SU-DHL-6 (cell line): ENCODE data around the gene FOXK1.

ENCODE experiments used
- H2AFZ ChIP-seq: fragments of 200-600 bp; sonication (generic); 2 replicates; pipeline ENCODE4 v1.6.1; 2014; ENCODE audit warnings: low read depth, mild to moderate bottlenecking, moderate library complexity, mixed read lengths, antibody characterized with exemption, low read length; ENCODE audit not compliant: severe bottlenecking
- H3F3A ChIP-seq: fragments of 200-600 bp; shearing (Covaris generic); 2 replicates; pipeline ENCODE4 v1.6.0; 2016; ENCODE audit warnings: antibody characterized with exemption, mild to moderate bottlenecking; ENCODE audit not compliant: insufficient read depth
- H3K27ac ChIP-seq: fragments of 200-600 bp; sonication (generic); 2 replicates; pipeline ENCODE4 v1.5.1; 2016; ENCODE audit warnings: low read depth, mild to moderate bottlenecking, low read length, moderate library complexity, mixed read lengths
- H3K27me3 ChIP-seq: fragments of 200-600 bp; sonication (generic), shearing (Covaris generic); 2 replicates; pipeline ENCODE4 v1.6.0; 2014; ENCODE audit warnings: mild to moderate bottlenecking, low read length
- H3K36me3 ChIP-seq: fragments of 200-600 bp; sonication (generic); 2 replicates; pipeline ENCODE4 v1.6.1; 2014; ENCODE audit warnings: mild to moderate bottlenecking, low read length, mixed read lengths
- H3K4me2 ChIP-seq: fragments of 300-600, 200-600 bp; shearing (Covaris generic), sonication (generic); 2 replicates; pipeline ENCODE4 v1.6.0; 2014; ENCODE audit warnings: low read length, low read depth, mild to moderate bottlenecking; ENCODE audit not compliant: poor library complexity, severe bottlenecking
- H3K4me3 ChIP-seq: fragments of 200-600 bp; sonication (generic); 2 replicates; pipeline ENCODE4 v1.5.1; 2014; ENCODE audit warnings: antibody characterized with exemption, low read length, mild to moderate bottlenecking, mixed read lengths; ENCODE audit not compliant: insufficient read depth, poor library complexity, severe bottlenecking
- H3K79me2 ChIP-seq: fragments of 200-600 bp; sonication (generic); 2 replicates; pipeline ENCODE4 v1.6.1; 2014; ENCODE audit warnings: mild to moderate bottlenecking, low read length, moderate library complexity; ENCODE audit not compliant: insufficient read depth
- H3K9ac ChIP-seq: fragments of 200-600 bp; sonication (generic); 2 replicates; pipeline ENCODE4 v1.7.0; 2014; ENCODE audit warnings: mild to moderate bottlenecking, low read length
- H3K9me2 ChIP-seq: fragments of 200-600 bp; sonication (generic); replicated peaks from 2 replicates; pipeline ENCODE4 v1.6.1; 2014; ENCODE audit warnings: low read length; ENCODE audit not compliant: insufficient read depth
- H3K9me3 ChIP-seq: fragments of 200-600 bp; sonication (generic); 2 replicates; pipeline ENCODE4 v1.6.1; 2014; ENCODE audit warnings: low read length, mixed read lengths; ENCODE audit not compliant: insufficient read depth
- H4K20me1 ChIP-seq: fragments of 200-600 bp; sonication (generic); 2 replicates; pipeline ENCODE4 v1.6.1; 2014; ENCODE audit warnings: low read depth, mild to moderate bottlenecking, antibody characterized with exemption, low read length, moderate library complexity, mixed read lengths
- EZH2phosphoT487 ChIP-seq: fragments of 200-600 bp; sonication (generic), shearing (Covaris generic); conservative IDR thresholded peaks from 2 replicates; pipeline ENCODE4 v1.6.1; 2018; ENCODE audit warnings: mild to moderate bottlenecking, antibody characterized with exemption, low read length, moderate library complexity, mixed read lengths
- TF ChIP-seq, protein P1 (sequence below): fragments of 200-600 bp; sonication (generic); IDR thresholded peaks from one replicate; pipeline ENCODE4 v1.5.1; 2017; ENCODE audit warnings: antibody characterized with exemption, mild to moderate bottlenecking, low read length, moderate library complexity; ENCODE audit not compliant: insufficient read depth, poor library complexity, severe bottlenecking

FOXK1 gene

DNA sequence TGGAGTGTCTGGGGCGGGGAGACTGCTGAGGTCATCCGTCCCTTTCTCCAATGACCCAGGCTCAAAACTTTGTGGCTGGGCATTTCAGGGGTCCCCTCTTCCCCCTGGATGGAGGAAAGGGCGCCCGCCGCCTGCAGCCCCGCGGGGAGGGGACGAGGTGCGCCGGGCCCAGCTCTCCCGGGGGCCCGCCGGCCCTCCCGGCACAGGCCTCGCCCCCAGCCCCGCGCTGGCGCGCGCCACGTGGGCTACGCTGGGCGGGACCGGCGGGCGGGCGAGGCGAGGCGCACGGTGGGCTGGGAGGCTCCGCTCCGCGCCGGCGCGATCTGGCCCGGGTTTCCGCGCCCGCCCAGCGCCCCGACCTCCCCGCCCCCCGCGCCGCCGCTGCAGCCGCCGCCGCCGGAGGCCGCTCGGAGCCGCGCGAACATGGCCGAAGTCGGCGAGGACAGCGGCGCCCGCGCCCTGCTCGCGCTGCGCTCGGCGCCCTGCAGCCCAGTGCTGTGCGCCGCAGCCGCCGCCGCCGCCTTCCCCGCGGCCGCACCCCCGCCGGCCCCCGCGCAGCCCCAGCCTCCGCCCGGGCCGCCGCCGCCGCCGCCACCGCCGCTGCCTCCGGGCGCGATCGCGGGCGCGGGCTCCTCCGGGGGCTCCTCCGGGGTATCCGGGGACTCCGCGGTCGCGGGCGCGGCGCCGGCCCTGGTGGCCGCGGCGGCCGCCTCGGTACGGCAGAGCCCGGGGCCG is at the start of gene FOXK1:
Gene FOXK1, plus strand, starts transcription at position 410 of the 735 bp plus-strand sequence. Its CDS starts 14 bp downstream, at position 424.
- no peaks in the 10 kb centered on the region for H3K9me3 ChIP-seq
- peaks cover 46% of the 10 kb centered on the region for H3K79me2 ChIP-seq
- H3K4me3 ChIP-seq = peak within 1 kb of the TSS; percentile 66
- H3F3A ChIP-seq = peaks cover 12% of the 10 kb centered on the region; the same call in 1 of the 2 replicates
- peak within 1 kb of the TSS; percentile 39 for H3K27ac ChIP-seq
- H4K20me1 ChIP-seq = no peaks in the 10 kb centered on the region
- no peaks in the 10 kb centered on the region for H3K9me2 ChIP-seq
- H3K9ac ChIP-seq = peak within 1 kb of the TSS; percentile 72
- TF ChIP-seq, protein P1, sequence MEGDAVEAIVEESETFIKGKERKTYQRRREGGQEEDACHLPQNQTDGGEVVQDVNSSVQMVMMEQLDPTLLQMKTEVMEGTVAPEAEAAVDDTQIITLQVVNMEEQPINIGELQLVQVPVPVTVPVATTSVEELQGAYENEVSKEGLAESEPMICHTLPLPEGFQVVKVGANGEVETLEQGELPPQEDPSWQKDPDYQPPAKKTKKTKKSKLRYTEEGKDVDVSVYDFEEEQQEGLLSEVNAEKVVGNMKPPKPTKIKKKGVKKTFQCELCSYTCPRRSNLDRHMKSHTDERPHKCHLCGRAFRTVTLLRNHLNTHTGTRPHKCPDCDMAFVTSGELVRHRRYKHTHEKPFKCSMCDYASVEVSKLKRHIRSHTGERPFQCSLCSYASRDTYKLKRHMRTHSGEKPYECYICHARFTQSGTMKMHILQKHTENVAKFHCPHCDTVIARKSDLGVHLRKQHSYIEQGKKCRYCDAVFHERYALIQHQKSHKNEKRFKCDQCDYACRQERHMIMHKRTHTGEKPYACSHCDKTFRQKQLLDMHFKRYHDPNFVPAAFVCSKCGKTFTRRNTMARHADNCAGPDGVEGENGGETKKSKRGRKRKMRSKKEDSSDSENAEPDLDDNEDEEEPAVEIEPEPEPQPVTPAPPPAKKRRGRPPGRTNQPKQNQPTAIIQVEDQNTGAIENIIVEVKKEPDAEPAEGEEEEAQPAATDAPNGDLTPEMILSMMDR = no peak
- no peak for TF ChIP-seq EZH2phosphoT487
- peak within 1 kb of the TSS; percentile 96 for H2AFZ ChIP-seq
- H3K4me2 ChIP-seq = peak within 1 kb of the TSS; percentile 76
- H3K36me3 ChIP-seq = no peaks in the 10 kb centered on the region
- no peaks in the 10 kb centered on the region for H3K27me3 ChIP-seq

DNA sequence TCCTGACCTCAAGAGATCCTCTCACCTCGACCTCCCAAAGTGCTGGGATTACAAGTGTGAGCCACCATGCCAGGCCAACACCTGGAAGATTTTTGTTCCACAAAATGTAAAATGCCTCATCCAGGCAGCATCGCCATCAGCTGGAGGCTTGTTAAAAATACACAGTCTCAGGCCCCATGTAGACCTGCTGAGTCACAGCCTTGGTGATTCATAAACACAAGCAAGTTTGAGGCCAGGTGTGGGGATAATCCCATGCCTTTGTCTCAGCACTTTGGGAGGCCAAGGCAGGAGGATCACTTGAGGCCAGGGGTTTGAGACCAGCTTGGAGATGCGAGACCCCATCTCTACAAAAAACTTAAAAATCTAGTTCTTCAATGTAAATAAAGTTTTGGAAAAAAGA is 49.1 kb upstream of the FOXK1 start:
- Histone ChIP-seq H4K20me1 (no peaks in the 10 kb centered on the region), H3K27me3 (no peaks in the 10 kb centered on the region), H3K4me3 (no peak overlapping the region), H3K36me3 (no peaks in the 10 kb centered on the region), H2AFZ (no peak overlapping the region), H3K79me2 (no peaks in the 10 kb centered on the region), H3K4me2 (no peak overlapping the region), H3F3A (no peaks in the 10 kb centered on the region), H3K9me2 (no peaks in the 10 kb centered on the region), H3K9ac (no peak overlapping the region), H3K27ac (no peak overlapping the region), H3K9me3 (no peaks in the 10 kb centered on the region)
- TF ChIP-seq EZH2phosphoT487 = no peak
- TF ChIP-seq, protein P1 = no peak

DNA sequence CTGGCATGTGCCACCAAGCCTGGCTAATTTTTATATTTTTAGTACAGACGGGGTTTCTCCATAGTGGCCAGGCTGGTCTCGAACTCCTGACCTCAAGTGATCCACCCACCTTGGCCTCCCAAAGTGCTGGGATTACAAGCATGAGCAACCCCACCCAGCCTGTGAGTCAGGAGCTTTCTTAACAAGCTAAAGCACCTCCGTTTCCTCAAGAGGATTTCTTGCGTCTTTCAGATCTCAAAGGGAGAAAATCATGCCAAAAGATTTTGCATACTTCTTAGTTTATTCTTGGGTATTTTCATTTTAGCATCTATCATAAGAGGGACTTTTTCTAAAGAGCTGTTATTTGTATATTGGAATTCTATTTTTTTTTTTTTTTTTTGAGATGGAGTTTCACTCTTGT is 47.9 kb upstream of the FOXK1 start:
- H3F3A ChIP-seq = no peaks in the 10 kb centered on the region
- H3K4me3 ChIP-seq = no peak overlapping the region
- no peaks in the 10 kb centered on the region for H3K27me3 ChIP-seq
- H3K79me2 ChIP-seq = no peaks in the 10 kb centered on the region
- no peaks in the 10 kb centered on the region for H3K9me3 ChIP-seq
- H3K36me3 ChIP-seq = no peaks in the 10 kb centered on the region
- no peaks in the 10 kb centered on the region for H4K20me1 ChIP-seq
- H3K9me2 ChIP-seq = no peaks in the 10 kb centered on the region
- no peak overlapping the region for H3K9ac ChIP-seq
- no peak overlapping the region for H3K27ac ChIP-seq
- H3K4me2 ChIP-seq = no peak overlapping the region
- TF ChIP-seq, protein P1 = no peak
- no peak for TF ChIP-seq EZH2phosphoT487
- no peak overlapping the region for H2AFZ ChIP-seq
